HEK293 (cell line): ENCODE measurements around the gene THBS2.

Experiments
- KLF7 ChIP-seq: fragments of 450-650 bp; formaldehyde crosslinking; IDR thresholded peaks from 2 replicates; pipeline ENCODE4 v1.5.1; 2016; ENCODE audit warnings: missing biosample characterization, missing genetic modification characterization, borderline replicate concordance
- REPIN1 ChIP-seq: fragments of 450-650 bp; formaldehyde crosslinking; IDR thresholded peaks from 2 replicates; pipeline ENCODE4 v1.5.1; 2017; ENCODE audit warnings: missing biosample characterization, missing genetic modification characterization, low read depth
- ZNF121 ChIP-seq: fragments of 450-650 bp; formaldehyde crosslinking; IDR thresholded peaks from 2 replicates; pipeline ENCODE4 v1.5.1; 2016; ENCODE audit warnings: missing biosample characterization, missing genetic modification characterization
- ZNF677 ChIP-seq: fragments of 450-650 bp; IDR thresholded peaks from 2 replicates; pipeline ENCODE4 v1.5.0; 2018; ENCODE audit warnings: missing biosample characterization, mild to moderate bottlenecking, missing genetic modification characterization, moderate library complexity
- TF ChIP-seq, protein P1 (sequence below): fragments of 450-650 bp; formaldehyde crosslinking; IDR thresholded peaks from 2 replicates; pipeline ENCODE4 v1.5.1; 2016; ENCODE audit warnings: missing biosample characterization, missing genetic modification characterization
- TF ChIP-seq, protein P2 (sequence below): fragments of 450-650 bp; formaldehyde crosslinking; IDR thresholded peaks from 2 replicates; pipeline ENCODE4 v1.5.1; 2016; ENCODE audit warnings: missing biosample characterization, missing genetic modification characterization

DNA sequence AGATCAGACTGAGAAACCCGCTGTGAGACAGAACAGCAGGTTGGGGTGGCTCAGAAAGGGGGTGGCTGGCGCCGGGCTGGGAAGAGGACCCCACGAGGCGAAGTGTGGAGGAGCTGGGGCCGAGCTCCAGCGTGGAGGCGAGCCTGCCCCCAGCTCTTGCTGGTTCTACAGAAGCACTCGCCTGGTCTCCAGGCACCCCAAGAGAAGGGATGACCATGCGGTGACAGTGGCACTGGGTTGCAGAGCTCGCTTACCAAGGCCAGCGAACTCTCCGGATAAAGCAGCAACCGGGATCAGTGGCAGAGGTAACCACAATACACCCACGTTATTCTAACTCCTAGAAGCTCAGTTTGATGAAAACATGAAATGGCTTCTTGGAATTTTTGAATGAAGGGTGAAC, 26.5 kb downstream of the THBS2 start:
- TF ChIP-seq, protein P1, sequence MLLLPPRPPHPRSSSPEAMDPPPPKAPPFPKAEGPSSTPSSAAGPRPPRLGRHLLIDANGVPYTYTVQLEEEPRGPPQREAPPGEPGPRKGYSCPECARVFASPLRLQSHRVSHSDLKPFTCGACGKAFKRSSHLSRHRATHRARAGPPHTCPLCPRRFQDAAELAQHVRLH (tag by site-specific recombination) = no peak
- TF ChIP-seq, protein P2, sequence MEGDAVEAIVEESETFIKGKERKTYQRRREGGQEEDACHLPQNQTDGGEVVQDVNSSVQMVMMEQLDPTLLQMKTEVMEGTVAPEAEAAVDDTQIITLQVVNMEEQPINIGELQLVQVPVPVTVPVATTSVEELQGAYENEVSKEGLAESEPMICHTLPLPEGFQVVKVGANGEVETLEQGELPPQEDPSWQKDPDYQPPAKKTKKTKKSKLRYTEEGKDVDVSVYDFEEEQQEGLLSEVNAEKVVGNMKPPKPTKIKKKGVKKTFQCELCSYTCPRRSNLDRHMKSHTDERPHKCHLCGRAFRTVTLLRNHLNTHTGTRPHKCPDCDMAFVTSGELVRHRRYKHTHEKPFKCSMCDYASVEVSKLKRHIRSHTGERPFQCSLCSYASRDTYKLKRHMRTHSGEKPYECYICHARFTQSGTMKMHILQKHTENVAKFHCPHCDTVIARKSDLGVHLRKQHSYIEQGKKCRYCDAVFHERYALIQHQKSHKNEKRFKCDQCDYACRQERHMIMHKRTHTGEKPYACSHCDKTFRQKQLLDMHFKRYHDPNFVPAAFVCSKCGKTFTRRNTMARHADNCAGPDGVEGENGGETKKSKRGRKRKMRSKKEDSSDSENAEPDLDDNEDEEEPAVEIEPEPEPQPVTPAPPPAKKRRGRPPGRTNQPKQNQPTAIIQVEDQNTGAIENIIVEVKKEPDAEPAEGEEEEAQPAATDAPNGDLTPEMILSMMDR (tag by site-specific recombination) = no peak
- no peak for TF ChIP-seq ZNF677 (tag by site-specific recombination)
- no peak for TF ChIP-seq KLF7 (tag by site-specific recombination)
- TF ChIP-seq REPIN1 = no peak
- TF ChIP-seq ZNF121 (tag by site-specific recombination) = no peak
